ENCODE measurements around the gene MAPK7. TPM values are rescaled to one million over a fixed set of nuclear protein-coding genes. Genes with fewer than 3 reads are reported as not detected.

The MAPK7 gene
- total and polyA plus RNA-seq, 2 of the 4 experiments (the other 2 are of a cell fraction), result 9.7 to 25.4 TPM

- BruUV-seq (replicated peaks), result no TSS peak
- H3K18ac ChIP-seq (ENCODE audit: low read depth, low read length), result no peak overlapping the region
- H3K9me3 ChIP-seq (ENCODE audit: control insufficient read depth, insufficient read depth, low read length), result no peaks in the 10 kb centered on the region
- POLR2A ChIA-PET (ENCODE audit: unreplicated experiment), result no interaction called here
- CTCF ChIA-PET, result no interaction called here
- no peak overlapping the region for H4K8ac ChIP-seq (ENCODE audit: low read depth in 2 of 2, low read length in 2 of 2)
- no peak overlapping the region for H3K56ac ChIP-seq (ENCODE audit: extremely low read depth, insufficient read depth, low read length)
- H3K23ac ChIP-seq (ENCODE audit: low read depth, low read length), result no peak overlapping the region
- no peak overlapping the region for H3K4me2 ChIP-seq (ENCODE audit: low read depth, low read length)
- H2AFZ ChIP-seq (replicated peaks; ENCODE audit: low read length, poor library complexity), result no peak overlapping the region
- peaks cover 29% of the 10 kb centered on the region for H3K9me1 ChIP-seq (ENCODE audit: insufficient read depth, low read length)
- no peak overlapping the region for H2BK15ac ChIP-seq (ENCODE audit: low read depth, low read length)
- intact Hi-C loops (cut with micrococcal nuclease) (no loop called here), in situ Hi-C loops (cut with MboI; ENCODE audit: low sequenced_read_pairs) (no loop called here), dilution Hi-C loops (cut with HindIII; ENCODE audit: low sequenced_read_pairs, unreplicated experiment) (no loop called here)
- H2BK20ac ChIP-seq (ENCODE audit: low read depth, low read length), result no peak overlapping the region
- H3K14ac ChIP-seq (replicated peaks; ENCODE audit: low read depth, low read length), result no peak overlapping the region
- H3K27me3 ChIP-seq (ENCODE audit: control insufficient read depth, insufficient read depth, low read length), result no peaks in the 10 kb centered on the region
- no peak overlapping the region for H4K91ac ChIP-seq (ENCODE audit: insufficient read depth, low read depth, low read length)
- H3K4ac ChIP-seq (ENCODE audit: low read depth, low read length), result no peak overlapping the region; the same call in 1 of the 2 replicates
- no peak overlapping the region for H2BK5ac ChIP-seq (ENCODE audit: low read depth, low read length, poor library complexity, severe bottlenecking)
- DNase-seq (no peak), ATAC-seq (ENCODE audit: low read depth) (no peak)
- no peak overlapping the region for H4K5ac ChIP-seq (ENCODE audit: low read depth, low read length)
- H4K20me1 ChIP-seq (ENCODE audit: insufficient read depth, low read length), result peaks cover 3% of the 10 kb centered on the region; the same call in 1 of the 2 replicates
- no peak overlapping the region for H2AK9ac ChIP-seq (replicated peaks; ENCODE audit: low read depth, low read length, poor library complexity)
- no peak overlapping the region for H3K9ac ChIP-seq (ENCODE audit: low read depth, low read length)
- TF ChIP-seq ELK1 (IDR thresholded peaks at IDR 0.05; ENCODE audit: borderline replicate concordance, low read depth, low read length) (no peak), FOS (IDR thresholded peaks at IDR 0.05; ENCODE audit: low read depth, low read length) (no peak), RAD21 (IDR thresholded peaks at IDR 0.05; ENCODE audit: low read length) (no peak), POLR2A (IDR thresholded peaks at IDR 0.05; ENCODE audit: low read depth, low read length) (no peak), MAFK (IDR thresholded peaks at IDR 0.05; ENCODE audit: low read depth, low read length) (no peak), BHLHE40 (IDR thresholded peaks at IDR 0.05; ENCODE audit: low read depth, low read length) (no peak)
- H2BK120ac ChIP-seq (ENCODE audit: low read depth, low read length), result no peak overlapping the region
- no peak overlapping the region for H2AK5ac ChIP-seq (ENCODE audit: low read depth, low read length)
- H3K4me3 ChIP-seq (ENCODE audit: insufficient read depth, low read depth, low read length), result no peak overlapping the region
- peaks cover 0 to 19% of the 10 kb centered on the region in 2 experiments; a peak in 2 of 4 replicates for H3K79me1 ChIP-seq (ENCODE audit: low read depth in 1 of 2, low read length in 2 of 2)
- H3K36me3 ChIP-seq (ENCODE audit: control insufficient read depth, insufficient read depth, low read length), result peaks cover 16% of the 10 kb centered on the region; the same call in 1 of the 2 replicates
- H3K27ac ChIP-seq (ENCODE audit: insufficient read depth, low read length), result no peak overlapping the region
- peaks cover 16% of the 10 kb centered on the region for H3K4me1 ChIP-seq (ENCODE audit: control insufficient read depth, insufficient read depth, low read length)
- 72% methylated on average over 11 of the region's 21 CpGs; no CpG with 5 or more reads in 1 of the 2 experiments for WGBS, 2 experiments (ENCODE audit: extremely low coverage in 2 of 2, insufficient read length in 1 of 2)
These were observed 41.2 kb upstream of the MAPK7 start for GRCh38 chr17:19336938-19337711.

Measured in IMR-90 (cell line).